Left colon (tissue), 2 donors: ENCODE results near the gene CCR9. TPM values are rescaled to one million over a fixed set of nuclear protein-coding genes. Genes with fewer than 3 reads are reported as not detected.

Experiments
- ATAC-seq: fragments of 200-7000 bp; cut with Tn5 transposase; one replicate; pipeline ENCODE4 v1.9.1; 2020; ENCODE audit warnings: mild to moderate bottlenecking, moderate library complexity
- DNase-seq, 2 donors: peaks; one replicate each; pipeline ENCODE4 v3.0.0-alpha.2; 2020
- intact Hi-C, 2 donors: fragments of 100-400 bp; cut with DNase I in 1 of 2; cut with micrococcal nuclease in 1 of 2; formaldehyde crosslinking; loops; one replicate each; pipeline versions ENCODE4 v1.11.2 to v1.14.0; 2022; cut with DNase I, micrococcal nuclease
- total RNA-seq, 2 donors: library from RNA; stranded (reverse); fragmentation: NEBNext Ultra II Directional; extraction: Animal tissue kit (Norgen Biotek cat#: 25700); gene quantifications; one replicate each; pipeline ENCODE4 v1.2.1, GENCODE V29; 2021
- donor health status: DM: no; HTN: no; CAD: no.
- donor health status: DM: yes; HTN: yes; CAD: no.

CCR9 gene
- total RNA-seq, 2 donors from 2014 or later, result 0.12 to 0.34 TPM

- intact Hi-C loops, result no loop called here
- no peak for ATAC-seq
- peak in 1 of 2 donors; percentile 12 for DNase-seq
Measured at GRCh38 chr3:45870099-45870498, 16.2 kb upstream of the CCR9 start.

GRCh38 chr3:45871780-45872179, 14.6 kb upstream of the CCR9 start:
- no peak for ATAC-seq
- intact Hi-C loops, result no loop called here
- DNase-seq, result no peak

- intact Hi-C loops, result no loop called here
- ATAC-seq (no peak), DNase-seq (no peak)
Measured at GRCh38 chr3:45872569-45872968, 13.8 kb upstream of the CCR9 start.

- no peak for DNase-seq
- intact Hi-C loops, result no loop called here
- ATAC-seq, result no peak
Measured at GRCh38 chr3:45873036-45873435, 13.3 kb upstream of the CCR9 start.

- DNase-seq, result no peak
- peak; percentile 47 for ATAC-seq
Measured at GRCh38 chr3:45873638-45874037, 12.7 kb upstream of the CCR9 start.

GRCh38 chr3:45874677-45875346, 11.5 kb upstream of the CCR9 start:
- DNase-seq, result no peak
- peak; percentile 32 for ATAC-seq
- intact Hi-C loops, result no loop called here

More at GRCh38 chr3:45873638-45874037, 12.7 kb upstream of the CCR9 start:
- intact Hi-C loops, result no loop called here

- intact Hi-C loops, result no loop called here
- DNase-seq (no peak), ATAC-seq (no peak)
Measured at GRCh38 chr3:45878124-45878523, 8.2 kb upstream of the CCR9 start.

GRCh38 chr3:45880725-45881077, 5.6 kb upstream of the CCR9 start:
- DNase-seq, result no peak
- intact Hi-C loops, result no loop called here
- no peak for ATAC-seq

GRCh38 chr3:45881078-45882022, 5.0 kb upstream of the CCR9 start:
- intact Hi-C loops, result no loop called here
- DNase-seq (no peak), ATAC-seq (no peak)

- no peak for ATAC-seq
- intact Hi-C loops, result no loop called here
Measured at GRCh38 chr3:45884368-45885201, 1.8 kb upstream of the CCR9 start.

GRCh38 chr3:45887285-45887684, 942 bp downstream of the CCR9 start:
- no peak for ATAC-seq
- no peak for DNase-seq
- intact Hi-C loops, result no loop called here

More at GRCh38 chr3:45884368-45885201, 1.8 kb upstream of the CCR9 start:
- DNase-seq, result no peak

- intact Hi-C loops, result no loop called here
- ATAC-seq, result no peak
- DNase-seq, result no peak
Measured at GRCh38 chr3:45887759-45888511, 1.6 kb downstream of the CCR9 start.

GRCh38 chr3:45889337-45889736, 3.0 kb downstream of the CCR9 start:
- ATAC-seq, result no peak
- intact Hi-C loops, result no loop called here

GRCh38 chr3:45890405-45890804, 4.1 kb downstream of the CCR9 start:
- intact Hi-C loops, result no loop called here
- DNase-seq, result peak; percentile 50 to 80
- peak; percentile 85 for ATAC-seq

More at GRCh38 chr3:45889337-45889736, 3.0 kb downstream of the CCR9 start:
- DNase-seq, result no peak

- no peak for DNase-seq
- ATAC-seq, result no peak
- intact Hi-C loops, result no loop called here
Measured at GRCh38 chr3:45892161-45892560, 5.8 kb downstream of the CCR9 start.

GRCh38 chr3:45894015-45894414, 7.7 kb downstream of the CCR9 start:
- intact Hi-C loops, result no loop called here
- ATAC-seq, result no peak
- DNase-seq, result no peak

- intact Hi-C loops, result no loop called here
- DNase-seq, result no peak
- ATAC-seq, result no peak
Measured at GRCh38 chr3:45895686-45896468, 9.5 kb downstream of the CCR9 start.

- DNase-seq (no peak), ATAC-seq (no peak)
- intact Hi-C loops, result no loop called here
Measured at GRCh38 chr3:45896956-45897355, 10.6 kb downstream of the CCR9 start.
